Naive thymus-derived CD4-positive, alpha-beta T cell (primary cell): ENCODE measurements around the gene ZSWIM6. TPM values are rescaled to one million over a fixed set of nuclear protein-coding genes. Genes with fewer than 3 reads are reported as not detected.

ENCODE experiments used
- ATAC-seq: fragments of 150-1000 bp; cut with Tn5 transposase; 2 replicates; pipeline ENCODE4 v1.10.0; 2021; ENCODE audit warnings: mild to moderate bottlenecking, moderate library complexity
- CTCF ChIA-PET: fragments of 350-600 bp; sonication (Branson Sonifier 250); formaldehyde crosslinking; loops from one replicate; lab custom pipeline; 2021; ENCODE audit warnings: antibody characterized with exemption; lab: Charles Lee
- POLR2A ChIA-PET: fragments of 350-600 bp; sonication (Branson Sonifier 250); formaldehyde crosslinking; loops from one replicate; lab custom pipeline; 2021; ENCODE audit warnings: antibody characterized with exemption, inconsistent platforms; lab: Charles Lee
- DNase-seq, 9 donors: peaks; one replicate each; pipeline versions ENCODE4 v3.0.0 to v3.0.0-alpha.2; 2020 to 2022; ENCODE audit warnings: mixed read lengths in 1 of 9
- H3K27ac ChIP-seq: one replicate; pipeline ENCODE4 v1.7.0; 2013; ENCODE audit warnings: mild to moderate bottlenecking, low read depth, low read length, moderate library complexity
- H3K27me3 ChIP-seq, 2 donors: one replicate each; pipeline ENCODE4 v1.7.0; 2013; ENCODE audit warnings: low read length in 2 of 2, mild to moderate bottlenecking in 2 of 2, moderate library complexity in 2 of 2; ENCODE audit not compliant: control insufficient read depth in 2 of 2, insufficient read depth in 2 of 2
- H3K36me3 ChIP-seq, 3 experiments: 1 replicate in 2 of 3; 2 replicates in 1 of 3; pipeline ENCODE4 v1.7.0; 2013; ENCODE audit warnings: low read length in 3 of 3, mild to moderate bottlenecking in 3 of 3, moderate library complexity in 1 of 3; ENCODE audit not compliant: insufficient read depth in 3 of 3, control insufficient read depth in 2 of 3
- H3K4me1 ChIP-seq, 2 donors: one replicate each; pipeline ENCODE4 v1.7.0; 2013; ENCODE audit warnings: low read length in 2 of 2, mild to moderate bottlenecking in 2 of 2, moderate library complexity in 1 of 2; ENCODE audit not compliant: control insufficient read depth in 2 of 2, insufficient read depth in 2 of 2
- H3K4me3 ChIP-seq: 2 replicates; pipeline ENCODE4 v1.7.0; 2013; ENCODE audit warnings: mild to moderate bottlenecking, low read length
- H3K9me3 ChIP-seq, 3 experiments: 1 replicate in 2 of 3; 2 replicates in 1 of 3; pipeline ENCODE4 v1.7.0; 2013; ENCODE audit warnings: low read length in 3 of 3; ENCODE audit not compliant: control insufficient read depth in 2 of 3
- H3K27ac Mint-ChIP-seq, 9 donors: one replicate each; pipeline ENCODE4 v1.8.0; 2020 to 2022; ENCODE audit warnings: mixed read lengths in 9 of 9, mild to moderate bottlenecking in 8 of 9, moderate library complexity in 5 of 9, inconsistent platforms in 2 of 9
- H3K27me3 Mint-ChIP-seq, 5 donors: one replicate each; pipeline ENCODE4 v1.8.0; 2021 to 2022; ENCODE audit warnings: mixed read lengths in 5 of 5, mild to moderate bottlenecking in 1 of 5
- H3K36me3 Mint-ChIP-seq, 5 donors: one replicate each; pipeline ENCODE4 v1.8.0; 2020 to 2022; ENCODE audit warnings: mixed read lengths in 5 of 5, mild to moderate bottlenecking in 3 of 5, inconsistent platforms in 1 of 5
- H3K4me1 Mint-ChIP-seq, 7 donors: one replicate each; pipeline ENCODE4 v1.8.0; 2020 to 2022; ENCODE audit warnings: mixed read lengths in 7 of 7, mild to moderate bottlenecking in 3 of 7, inconsistent platforms in 1 of 7
- H3K4me3 Mint-ChIP-seq, 10 donors: one replicate each; pipeline ENCODE4 v1.8.0; 2020 to 2022; ENCODE audit warnings: mild to moderate bottlenecking in 10 of 10, mixed read lengths in 10 of 10, moderate library complexity in 6 of 10, inconsistent platforms in 2 of 10
- H3K9me3 Mint-ChIP-seq, 11 donors: one replicate each; pipeline ENCODE4 v1.8.0; 2020 to 2022; ENCODE audit warnings: mixed read lengths in 11 of 11, mild to moderate bottlenecking in 4 of 11, inconsistent platforms in 1 of 11, moderate library complexity in 1 of 11
- intact Hi-C, 2 donors: fragments of 100-400 bp; cut with micrococcal nuclease; formaldehyde crosslinking; loops; one replicate each; pipeline ENCODE4 v1.15.1; 2023
- polyA plus RNA-seq, 2 donors: library from polyadenylated mRNA; unstranded; fragments of 300-500 nt; fragmentation: Illumina TruSeq; gene quantifications; one replicate each; pipeline ENCODE4 v1.2.3, GENCODE V29; 2021
- total RNA-seq, 6 experiments: library from RNA in 5 of 6; stranded (reverse) in 5 of 6; gene quantifications; 1 replicate in 5 of 6; 2 replicates in 1 of 6; pipeline ENCODE4 v1.2.3 and lab custom pipeline; 2021 to 2026

ZSWIM6 gene
- total and polyA plus RNA-seq, 7 experiments from 2014 or later, result 0.29 to 18.5 (median 8.2) TPM

GRCh38 chr5:61563401-61563800 lies 231.3 kb downstream of the ZSWIM6 start:
- intact Hi-C loops, result no loop called here
- no peaks in the 10 kb centered on the region for H3K27me3 Mint-ChIP-seq
- Histone ChIP-seq H3K4me1 (no peaks in the 10 kb centered on the region), H3K36me3 (no peaks in the 10 kb centered on the region), H3K9me3 (no peaks in the 10 kb centered on the region), H3K27ac (no peak overlapping the region), H3K27me3 (no peaks in the 10 kb centered on the region), H3K4me3 (no peak overlapping the region)
- ChIA-PET CTCF (no interaction called here), POLR2A (no interaction called here)
- no peak for DNase-seq
- no peak overlapping the region for H3K4me3 Mint-ChIP-seq
- H3K4me1 Mint-ChIP-seq, result no peaks in the 10 kb centered on the region
- ATAC-seq, result no peak
- H3K36me3 Mint-ChIP-seq, result no peaks in the 10 kb centered on the region
- H3K9me3 Mint-ChIP-seq, result peaks cover 0 to 3% (median 0%) of the 10 kb centered on the region in 11 donors
- H3K27ac Mint-ChIP-seq, result no peak overlapping the region

- no peaks in the 10 kb centered on the region for H3K27me3 ChIP-seq
- Mint-ChIP-seq H3K27ac (no peak overlapping the region), H3K4me1 (no peaks in the 10 kb centered on the region), H3K27me3 (no peaks in the 10 kb centered on the region), H3K4me3 (no peak overlapping the region), H3K9me3 (peaks cover 0 to 3% (median 0%) of the 10 kb centered on the region in 11 donors), H3K36me3 (no peaks in the 10 kb centered on the region)
- no peaks in the 10 kb centered on the region for H3K4me1 ChIP-seq
- DNase-seq (no peak), ATAC-seq (no peak)
- CTCF ChIA-PET, result no interaction called here
- no peaks in the 10 kb centered on the region for H3K9me3 ChIP-seq
- H3K4me3 ChIP-seq, result no peak overlapping the region
- no peaks in the 10 kb centered on the region for H3K36me3 ChIP-seq
- POLR2A ChIA-PET, result no interaction called here
- intact Hi-C loops, result no loop called here
- H3K27ac ChIP-seq, result no peak overlapping the region
Observed at GRCh38 chr5:61567337-61567736, 235.3 kb downstream of the ZSWIM6 start.

- intact Hi-C loops, result no loop called here
- Mint-ChIP-seq H3K9me3 (no peaks in the 10 kb centered on the region), H3K27ac (no peak overlapping the region), H3K4me1 (no peaks in the 10 kb centered on the region), H3K27me3 (peaks cover 0 to 7% (median 0%) of the 10 kb centered on the region in 5 donors), H3K36me3 (no peaks in the 10 kb centered on the region), H3K4me3 (no peak overlapping the region)
- DNase-seq (no peak), ATAC-seq (no peak)
- no peaks in the 10 kb centered on the region for H3K36me3 ChIP-seq
- no peaks in the 10 kb centered on the region for H3K27me3 ChIP-seq
- no peaks in the 10 kb centered on the region for H3K9me3 ChIP-seq
- CTCF ChIA-PET, result no interaction called here
- POLR2A ChIA-PET, result no interaction called here
- no peaks in the 10 kb centered on the region for H3K4me1 ChIP-seq
- no peak overlapping the region for H3K4me3 ChIP-seq
- H3K27ac ChIP-seq, result no peak overlapping the region
Observed at GRCh38 chr5:61569353-61569752, 237.3 kb downstream of the ZSWIM6 start.

GRCh38 chr5:61570767-61571166 lies 238.7 kb downstream of the ZSWIM6 start:
- POLR2A ChIA-PET, result no interaction called here
- H3K36me3 Mint-ChIP-seq, result no peaks in the 10 kb centered on the region
- Histone ChIP-seq H3K27ac (no peak overlapping the region), H3K36me3 (no peaks in the 10 kb centered on the region), H3K4me3 (no peak overlapping the region), H3K9me3 (no peaks in the 10 kb centered on the region), H3K4me1 (no peaks in the 10 kb centered on the region), H3K27me3 (no peaks in the 10 kb centered on the region)
- H3K9me3 Mint-ChIP-seq, result no peaks in the 10 kb centered on the region
- ATAC-seq (no peak), DNase-seq (no peak)
- CTCF ChIA-PET, result no interaction called here
- H3K4me1 Mint-ChIP-seq, result peaks cover 0 to 3% (median 0%) of the 10 kb centered on the region in 7 donors
- intact Hi-C loops, result no loop called here
- H3K4me3 Mint-ChIP-seq, result no peak overlapping the region
- no peak overlapping the region for H3K27ac Mint-ChIP-seq
- H3K27me3 Mint-ChIP-seq, result peaks cover 0 to 7% (median 0%) of the 10 kb centered on the region in 5 donors

GRCh38 chr5:61572959-61573358 lies 240.9 kb downstream of the ZSWIM6 start:
- no peak overlapping the region for H3K4me3 Mint-ChIP-seq
- ChIA-PET POLR2A (no interaction called here), CTCF (no interaction called here)
- Histone ChIP-seq H3K36me3 (no peaks in the 10 kb centered on the region), H3K4me1 (no peaks in the 10 kb centered on the region), H3K27ac (no peak overlapping the region), H3K27me3 (no peaks in the 10 kb centered on the region), H3K9me3 (no peaks in the 10 kb centered on the region), H3K4me3 (no peak overlapping the region)
- H3K36me3 Mint-ChIP-seq, result no peaks in the 10 kb centered on the region
- peaks cover 0 to 3% (median 0%) of the 10 kb centered on the region in 7 donors for H3K4me1 Mint-ChIP-seq
- H3K27me3 Mint-ChIP-seq, result peaks cover 0 to 7% (median 0%) of the 10 kb centered on the region in 5 donors
- ATAC-seq (no peak), DNase-seq (no peak)
- no peak overlapping the region for H3K27ac Mint-ChIP-seq
- no peaks in the 10 kb centered on the region for H3K9me3 Mint-ChIP-seq
- intact Hi-C loops, result no loop called here

- Histone ChIP-seq H3K9me3 (no peaks in the 10 kb centered on the region), H3K27ac (no peak overlapping the region), H3K4me1 (no peaks in the 10 kb centered on the region), H3K36me3 (no peaks in the 10 kb centered on the region), H3K27me3 (no peaks in the 10 kb centered on the region), H3K4me3 (no peak overlapping the region)
- intact Hi-C loops, result no loop called here
- ChIA-PET CTCF (no interaction called here), POLR2A (no interaction called here)
- no peak overlapping the region for H3K4me3 Mint-ChIP-seq
- H3K9me3 Mint-ChIP-seq, result no peaks in the 10 kb centered on the region
- no peak overlapping the region for H3K27ac Mint-ChIP-seq
- ATAC-seq (no peak), DNase-seq (no peak)
- H3K4me1 Mint-ChIP-seq, result peaks cover 0 to 3% (median 0%) of the 10 kb centered on the region in 7 donors
- no peaks in the 10 kb centered on the region for H3K36me3 Mint-ChIP-seq
- H3K27me3 Mint-ChIP-seq, result peaks cover 0 to 7% (median 0%) of the 10 kb centered on the region in 5 donors
Observed at GRCh38 chr5:61575103-61575502, 243.0 kb downstream of the ZSWIM6 start.

GRCh38 chr5:61575581-61575980 lies 243.5 kb downstream of the ZSWIM6 start:
- no peak for DNase-seq
- no peaks in the 10 kb centered on the region for H3K36me3 ChIP-seq
- H3K9me3 ChIP-seq, result no peaks in the 10 kb centered on the region
- H3K4me1 ChIP-seq, result no peaks in the 10 kb centered on the region
- POLR2A ChIA-PET, result no interaction called here
- Mint-ChIP-seq H3K4me3 (no peak overlapping the region), H3K4me1 (peaks cover 0 to 3% (median 0%) of the 10 kb centered on the region in 7 donors), H3K36me3 (no peaks in the 10 kb centered on the region), H3K9me3 (no peaks in the 10 kb centered on the region), H3K27me3 (peaks cover 0 to 7% (median 0%) of the 10 kb centered on the region in 5 donors), H3K27ac (no peak overlapping the region)
- no peaks in the 10 kb centered on the region for H3K27me3 ChIP-seq
- H3K27ac ChIP-seq, result no peak overlapping the region
- H3K4me3 ChIP-seq, result no peak overlapping the region
- intact Hi-C loops, result no loop called here
- ATAC-seq, result no peak
- CTCF ChIA-PET, result no interaction called here
